PFSK-1 (cell line): ENCODE results near the gene NXPH1.

Source experiments
- FOXP2 ChIP-seq: optimal IDR thresholded peaks from 2 replicates; pipeline ENCODE3; 2011; ENCODE audit warnings: borderline replicate concordance, control low read depth, inconsistent platforms; ENCODE audit not compliant: insufficient read depth; ENCODE audit errors: extremely low read length, extremely low read depth
- POLR2AphosphoS5 ChIP-seq: IDR thresholded peaks from 2 replicates; pipeline ENCODE4 v1.6.1; 2012; ENCODE audit warnings: low read depth, mild to moderate bottlenecking, control low read depth, low read length, moderate library complexity
- SIN3A ChIP-seq: IDR thresholded peaks from 2 replicates; pipeline ENCODE4 v1.6.1; 2012; ENCODE audit warnings: mild to moderate bottlenecking, low read length, moderate library complexity, borderline replicate concordance; ENCODE audit not compliant: insufficient read depth
- TAF1 ChIP-seq: IDR thresholded peaks from 2 replicates; pipeline ENCODE4 v1.6.1; 2012; ENCODE audit warnings: low read length, control low read depth, borderline replicate concordance; ENCODE audit not compliant: insufficient read depth
- TF ChIP-seq, protein P1 (sequence below), 2 experiments: IDR thresholded peaks; 2 replicates each; pipeline versions ENCODE4 v1.6.1 to v1.8.0; 2011 to 2012; ENCODE audit warnings: low read depth in 2 of 2, low read length in 2 of 2, control low read depth in 1 of 2, inconsistent platforms in 1 of 2, mild to moderate bottlenecking in 1 of 2, moderate library complexity in 1 of 2; ENCODE audit not compliant: insufficient read depth in 1 of 2

Gene NXPH1

DNA sequence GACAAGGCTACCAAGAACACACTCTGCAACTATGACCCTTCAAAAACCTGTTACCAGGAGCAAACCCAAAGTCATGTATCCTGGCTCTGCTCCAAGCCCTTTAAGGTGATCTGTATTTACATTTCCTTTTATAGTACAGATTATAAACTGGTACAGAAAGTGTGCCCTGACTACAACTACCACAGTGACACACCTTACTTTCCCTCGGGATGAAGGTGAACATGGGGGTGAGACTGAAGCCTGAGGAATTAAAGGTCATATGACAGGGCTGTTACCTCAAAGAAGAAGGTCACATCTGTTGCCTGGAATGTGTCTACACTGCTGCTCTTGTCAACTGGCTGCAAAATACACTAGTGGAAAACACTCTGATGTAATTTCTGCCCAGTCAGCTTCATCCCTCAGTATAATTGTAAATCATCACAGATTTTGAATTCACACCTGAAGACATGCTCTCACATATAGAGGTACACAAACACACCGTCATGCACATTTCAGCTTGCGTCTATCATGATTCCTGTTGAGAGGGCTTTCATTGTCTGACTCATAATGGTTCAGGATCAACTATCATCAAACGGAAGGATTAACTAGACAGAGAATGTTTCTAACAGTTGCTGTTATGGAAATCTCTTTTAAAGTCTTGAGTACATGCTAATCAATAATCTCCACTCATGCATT is 318.3 kb downstream of the NXPH1 start:
- TF ChIP-seq, protein P1, sequence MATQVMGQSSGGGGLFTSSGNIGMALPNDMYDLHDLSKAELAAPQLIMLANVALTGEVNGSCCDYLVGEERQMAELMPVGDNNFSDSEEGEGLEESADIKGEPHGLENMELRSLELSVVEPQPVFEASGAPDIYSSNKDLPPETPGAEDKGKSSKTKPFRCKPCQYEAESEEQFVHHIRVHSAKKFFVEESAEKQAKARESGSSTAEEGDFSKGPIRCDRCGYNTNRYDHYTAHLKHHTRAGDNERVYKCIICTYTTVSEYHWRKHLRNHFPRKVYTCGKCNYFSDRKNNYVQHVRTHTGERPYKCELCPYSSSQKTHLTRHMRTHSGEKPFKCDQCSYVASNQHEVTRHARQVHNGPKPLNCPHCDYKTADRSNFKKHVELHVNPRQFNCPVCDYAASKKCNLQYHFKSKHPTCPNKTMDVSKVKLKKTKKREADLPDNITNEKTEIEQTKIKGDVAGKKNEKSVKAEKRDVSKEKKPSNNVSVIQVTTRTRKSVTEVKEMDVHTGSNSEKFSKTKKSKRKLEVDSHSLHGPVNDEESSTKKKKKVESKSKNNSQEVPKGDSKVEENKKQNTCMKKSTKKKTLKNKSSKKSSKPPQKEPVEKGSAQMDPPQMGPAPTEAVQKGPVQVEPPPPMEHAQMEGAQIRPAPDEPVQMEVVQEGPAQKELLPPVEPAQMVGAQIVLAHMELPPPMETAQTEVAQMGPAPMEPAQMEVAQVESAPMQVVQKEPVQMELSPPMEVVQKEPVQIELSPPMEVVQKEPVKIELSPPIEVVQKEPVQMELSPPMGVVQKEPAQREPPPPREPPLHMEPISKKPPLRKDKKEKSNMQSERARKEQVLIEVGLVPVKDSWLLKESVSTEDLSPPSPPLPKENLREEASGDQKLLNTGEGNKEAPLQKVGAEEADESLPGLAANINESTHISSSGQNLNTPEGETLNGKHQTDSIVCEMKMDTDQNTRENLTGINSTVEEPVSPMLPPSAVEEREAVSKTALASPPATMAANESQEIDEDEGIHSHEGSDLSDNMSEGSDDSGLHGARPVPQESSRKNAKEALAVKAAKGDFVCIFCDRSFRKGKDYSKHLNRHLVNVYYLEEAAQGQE (IDR thresholded peaks at IDR 0.05; ENCODE audit: insufficient read depth in 1 of 2, low read depth in 2 of 2, low read length in 2 of 2) = no peak
- no peak for TF ChIP-seq POLR2AphosphoS5
- TF ChIP-seq TAF1 = no peak
- TF ChIP-seq FOXP2 = no peak
- no peak for TF ChIP-seq SIN3A

DNA sequence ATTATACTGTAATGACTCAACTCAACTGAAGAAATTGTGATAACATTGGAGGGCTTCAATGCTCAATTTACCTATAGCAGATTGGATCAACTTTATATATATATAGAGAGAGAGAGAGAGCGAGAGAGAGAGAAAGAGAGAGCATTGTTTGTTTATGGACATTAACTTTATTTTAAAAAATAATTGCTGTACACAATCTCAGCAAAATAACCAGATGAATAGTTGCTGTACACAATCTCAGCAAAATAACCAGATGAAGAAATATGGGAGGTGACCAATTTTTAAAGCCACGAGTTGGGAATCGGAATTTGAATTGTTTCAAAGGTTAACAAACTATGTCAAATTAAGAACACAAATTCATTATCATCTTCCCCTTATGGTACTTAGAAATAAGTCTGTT is 319.9 kb downstream of the NXPH1 start:
- TF ChIP-seq, protein P1 (IDR thresholded peaks at IDR 0.05; ENCODE audit: insufficient read depth in 1 of 2, low read depth in 2 of 2, low read length in 2 of 2) = no peak
- TF ChIP-seq TAF1 (no peak), SIN3A (no peak), POLR2AphosphoS5 (no peak), FOXP2 (no peak)

DNA sequence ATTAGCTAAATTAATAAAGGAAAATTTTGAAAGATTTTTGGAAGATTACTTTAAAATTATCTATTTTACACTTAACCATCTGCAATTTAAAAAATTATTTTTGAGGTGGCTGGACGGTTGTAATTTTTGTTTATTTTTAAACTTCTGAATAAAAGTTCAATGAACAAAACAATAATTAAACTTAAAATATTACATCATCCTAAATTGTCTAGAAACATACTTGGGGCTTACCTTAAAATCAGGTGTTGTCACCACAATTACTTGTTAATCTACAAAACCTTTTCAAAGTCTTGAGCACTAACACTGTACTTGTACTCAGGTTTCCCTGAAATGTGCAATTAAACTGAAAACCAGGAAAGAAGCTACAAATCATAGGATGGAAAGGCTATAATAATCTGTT is 328.3 kb downstream of the NXPH1 start:
- TF ChIP-seq, protein P1 (IDR thresholded peaks at IDR 0.05; ENCODE audit: insufficient read depth in 1 of 2, low read depth in 2 of 2, low read length in 2 of 2) = no peak
- TF ChIP-seq POLR2AphosphoS5 = no peak
- no peak for TF ChIP-seq TAF1
- no peak for TF ChIP-seq SIN3A
- no peak for TF ChIP-seq FOXP2

DNA sequence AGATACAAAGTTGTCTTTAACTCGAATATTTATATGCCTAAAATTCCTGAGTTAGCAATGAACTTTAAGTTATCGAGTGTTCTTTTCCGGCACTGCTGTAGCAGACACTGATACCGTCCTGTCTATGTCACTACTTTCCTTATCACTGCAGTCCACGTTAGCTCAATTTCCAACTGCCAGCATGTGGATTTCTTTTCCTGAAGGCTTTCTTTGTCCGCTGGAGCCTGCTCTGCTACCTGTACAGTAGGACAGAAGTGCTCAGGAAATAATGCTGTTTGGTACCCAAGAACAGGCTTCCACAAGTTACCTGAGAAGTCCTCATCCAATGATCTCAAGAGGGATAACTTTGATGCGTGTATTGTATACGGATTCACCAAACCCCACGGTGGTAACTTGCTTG is 329.4 kb downstream of the NXPH1 start:
- TF ChIP-seq SIN3A (no peak), POLR2AphosphoS5 (no peak)

DNA sequence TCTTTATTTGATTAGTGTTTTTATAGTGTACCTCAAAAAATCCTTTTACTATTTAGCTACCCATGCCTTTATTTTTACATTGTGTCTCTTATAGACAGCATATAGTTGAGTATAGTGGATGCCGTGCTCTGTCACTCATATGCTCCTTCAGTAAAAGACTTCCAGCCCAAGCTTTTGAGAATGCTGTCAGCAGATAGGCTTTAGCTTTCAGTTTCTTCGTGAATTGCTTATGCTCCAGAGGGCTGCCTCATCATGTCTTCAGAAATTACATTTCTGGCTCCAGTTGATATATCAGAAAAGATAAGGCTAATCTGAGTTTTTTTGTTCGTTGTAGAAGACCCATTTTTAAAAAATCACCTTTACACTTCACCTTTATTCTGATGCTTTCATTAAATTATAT is 332.0 kb downstream of the NXPH1 start:
- TF ChIP-seq SIN3A (no peak), TAF1 (no peak), FOXP2 (no peak), POLR2AphosphoS5 (no peak)
- TF ChIP-seq, protein P1 (IDR thresholded peaks at IDR 0.05; ENCODE audit: insufficient read depth in 1 of 2, low read depth in 2 of 2, low read length in 2 of 2) = no peak
